MM.1S (cell line): ENCODE measurements around the gene PRKCG.

Experiments used
- DNase-seq: peaks from one replicate; pipeline ENCODE4 v3.0.0-alpha.2; 2015
- H2AFZ ChIP-seq: fragments of 300-600 bp; sonication (generic); 2 replicates; pipeline ENCODE4 v1.6.0; 2016; ENCODE audit warnings: antibody characterized with exemption, low read length
- H3F3A ChIP-seq: fragments of 300-600 bp; sonication (generic); 2 replicates; pipeline ENCODE4 v1.6.1; 2016; ENCODE audit warnings: mild to moderate bottlenecking, antibody characterized with exemption, low read length, moderate library complexity, mixed read lengths; ENCODE audit not compliant: insufficient read depth
- H3K27ac ChIP-seq: fragments of 300-600 bp; sonication (generic); 2 replicates; pipeline ENCODE4 v1.5.1; 2016; ENCODE audit warnings: mild to moderate bottlenecking, low read length
- H3K27me3 ChIP-seq: fragments of 300-600 bp; sonication (generic); replicated peaks from 2 replicates; pipeline ENCODE4 v1.6.0; 2016; ENCODE audit warnings: low read length; ENCODE audit not compliant: insufficient read depth
- H3K36me3 ChIP-seq: fragments of 300-600 bp; sonication (generic); replicated peaks from 2 replicates; pipeline ENCODE4 v1.6.1; 2016; ENCODE audit warnings: mild to moderate bottlenecking, low read length, mixed read lengths; ENCODE audit not compliant: insufficient read depth
- H3K4me1 ChIP-seq: fragments of 300-600 bp; sonication (generic); 2 replicates; pipeline ENCODE4 v1.6.1; 2016; ENCODE audit warnings: low read length, mixed read lengths
- H3K4me2 ChIP-seq: fragments of 300-600 bp; sonication (generic); 2 replicates; pipeline ENCODE4 v1.6.0; 2016; ENCODE audit warnings: low read depth, low read length
- H3K4me3 ChIP-seq: fragments of 300-600 bp; sonication (generic); 2 replicates; pipeline ENCODE4 v1.5.1; 2016; ENCODE audit warnings: low read length, mixed read lengths
- H3K79me2 ChIP-seq: fragments of 300-600 bp; sonication (generic); 2 replicates; pipeline ENCODE4 v1.6.1; 2016; ENCODE audit warnings: mixed run types, low read length, mixed read lengths
- H3K9ac ChIP-seq: fragments of 300-600 bp; sonication (generic); 2 replicates; pipeline ENCODE4 v1.6.1; 2016; ENCODE audit warnings: low read length, mixed read lengths
- H3K9me2 ChIP-seq: fragments of 300-600 bp; sonication (generic); replicated peaks from 2 replicates; pipeline ENCODE4 v1.6.1; 2016; ENCODE audit warnings: mild to moderate bottlenecking, low read length, mixed read lengths; ENCODE audit not compliant: insufficient read depth
- H3K9me3 ChIP-seq: fragments of 300-600 bp; sonication (generic); replicated peaks from 2 replicates; pipeline ENCODE4 v1.6.1; 2016; ENCODE audit warnings: mild to moderate bottlenecking, low read length, mixed read lengths; ENCODE audit not compliant: insufficient read depth
- H4K20me1 ChIP-seq: fragments of 300-600 bp; sonication (generic); 2 replicates; pipeline ENCODE4 v1.6.1; 2016; ENCODE audit warnings: mild to moderate bottlenecking, low read length, moderate library complexity, mixed read lengths; ENCODE audit not compliant: insufficient read depth
- EZH2 ChIP-seq: fragments of 300-600 bp; sonication (generic); optimal IDR thresholded peaks from 2 replicates; pipeline ENCODE3; 2017; ENCODE audit warnings: low read depth, mild to moderate bottlenecking, antibody characterized with exemption, low read length, mixed read lengths
- EZH2phosphoT487 ChIP-seq: fragments of 300-600 bp; sonication (generic); IDR thresholded peaks from 2 replicates; pipeline ENCODE4 v1.6.1; 2018; ENCODE audit warnings: antibody characterized with exemption, low read length
- TF ChIP-seq, protein P1 (sequence below): fragments of 300-600 bp; sonication (generic); IDR thresholded peaks from 2 replicates; pipeline ENCODE4 v1.5.1; 2016; ENCODE audit warnings: antibody characterized with exemption, low read length, mixed read lengths

PRKCG gene

DNA sequence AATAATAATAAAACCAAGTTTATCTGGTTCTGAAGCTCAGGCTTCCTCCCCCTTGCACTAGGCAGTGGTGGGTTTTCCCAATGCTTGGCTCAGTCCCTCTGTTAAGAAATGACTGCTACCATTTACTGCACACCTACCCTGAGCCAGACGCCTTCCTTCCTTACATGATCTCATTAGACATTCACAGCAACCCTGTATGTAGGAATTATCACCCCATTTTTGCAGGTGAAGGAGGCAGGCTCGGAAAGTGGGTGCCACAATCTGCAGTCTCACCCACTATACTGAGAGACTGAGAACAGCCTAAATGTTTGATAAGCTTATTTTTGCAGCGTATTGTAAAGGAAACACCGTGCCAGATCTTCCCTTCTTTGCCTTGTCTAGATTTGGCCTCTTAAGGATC, 62.4 kb downstream of the PRKCG start:
- Histone ChIP-seq H3K79me2 (no peaks in the 10 kb centered on the region), H3K4me1 (no peaks in the 10 kb centered on the region), H3K9me3 (no peaks in the 10 kb centered on the region), H4K20me1 (no peaks in the 10 kb centered on the region), H3K27me3 (no peaks in the 10 kb centered on the region; the same call in 1 of the 2 replicates), H2AFZ (no peak overlapping the region), H3K36me3 (no peaks in the 10 kb centered on the region), H3K9me2 (no peaks in the 10 kb centered on the region), H3F3A (no peaks in the 10 kb centered on the region), H3K4me2 (no peak overlapping the region), H3K9ac (no peak overlapping the region), H3K4me3 (no peak overlapping the region), H3K27ac (no peak overlapping the region)
- no peak for DNase-seq
- TF ChIP-seq, protein P1, sequence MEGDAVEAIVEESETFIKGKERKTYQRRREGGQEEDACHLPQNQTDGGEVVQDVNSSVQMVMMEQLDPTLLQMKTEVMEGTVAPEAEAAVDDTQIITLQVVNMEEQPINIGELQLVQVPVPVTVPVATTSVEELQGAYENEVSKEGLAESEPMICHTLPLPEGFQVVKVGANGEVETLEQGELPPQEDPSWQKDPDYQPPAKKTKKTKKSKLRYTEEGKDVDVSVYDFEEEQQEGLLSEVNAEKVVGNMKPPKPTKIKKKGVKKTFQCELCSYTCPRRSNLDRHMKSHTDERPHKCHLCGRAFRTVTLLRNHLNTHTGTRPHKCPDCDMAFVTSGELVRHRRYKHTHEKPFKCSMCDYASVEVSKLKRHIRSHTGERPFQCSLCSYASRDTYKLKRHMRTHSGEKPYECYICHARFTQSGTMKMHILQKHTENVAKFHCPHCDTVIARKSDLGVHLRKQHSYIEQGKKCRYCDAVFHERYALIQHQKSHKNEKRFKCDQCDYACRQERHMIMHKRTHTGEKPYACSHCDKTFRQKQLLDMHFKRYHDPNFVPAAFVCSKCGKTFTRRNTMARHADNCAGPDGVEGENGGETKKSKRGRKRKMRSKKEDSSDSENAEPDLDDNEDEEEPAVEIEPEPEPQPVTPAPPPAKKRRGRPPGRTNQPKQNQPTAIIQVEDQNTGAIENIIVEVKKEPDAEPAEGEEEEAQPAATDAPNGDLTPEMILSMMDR = no peak
- no peak for TF ChIP-seq EZH2

DNA sequence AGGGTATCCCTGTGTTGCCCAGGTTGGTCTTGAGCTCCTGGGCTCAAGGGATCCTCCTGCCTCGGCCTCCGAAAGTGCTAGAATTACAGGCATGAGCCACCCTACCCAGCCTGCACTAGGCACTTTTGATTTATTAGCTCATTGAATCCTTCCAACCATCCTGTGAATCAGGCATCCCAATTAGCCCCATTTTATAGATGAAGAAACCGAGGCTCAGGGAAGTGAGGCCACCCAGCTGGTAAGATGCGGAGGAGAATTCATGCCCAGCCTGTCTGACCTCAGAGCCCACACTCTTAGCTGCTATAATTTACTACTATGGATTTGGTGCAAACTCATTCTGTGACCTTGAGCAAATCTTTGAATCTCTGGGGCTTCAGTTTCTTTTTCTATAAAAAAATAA, 62.9 kb downstream of the PRKCG start:
- TF ChIP-seq EZH2 = no peak
- no peak for TF ChIP-seq EZH2phosphoT487
- TF ChIP-seq, protein P1 = no peak
- no peak overlapping the region for H3K9ac ChIP-seq
- no peaks in the 10 kb centered on the region for H3K79me2 ChIP-seq
- H3K4me1 ChIP-seq = no peaks in the 10 kb centered on the region
- H4K20me1 ChIP-seq = no peaks in the 10 kb centered on the region
- H2AFZ ChIP-seq = no peak overlapping the region
- H3K27me3 ChIP-seq = no peaks in the 10 kb centered on the region; the same call in 1 of the 2 replicates
- H3K4me2 ChIP-seq = no peak overlapping the region
- H3K27ac ChIP-seq = no peak overlapping the region
- H3K36me3 ChIP-seq = no peaks in the 10 kb centered on the region
- no peak overlapping the region for H3K4me3 ChIP-seq
- no peaks in the 10 kb centered on the region for H3K9me2 ChIP-seq
- H3F3A ChIP-seq = no peaks in the 10 kb centered on the region
- no peaks in the 10 kb centered on the region for H3K9me3 ChIP-seq
- DNase-seq = no peak

DNA sequence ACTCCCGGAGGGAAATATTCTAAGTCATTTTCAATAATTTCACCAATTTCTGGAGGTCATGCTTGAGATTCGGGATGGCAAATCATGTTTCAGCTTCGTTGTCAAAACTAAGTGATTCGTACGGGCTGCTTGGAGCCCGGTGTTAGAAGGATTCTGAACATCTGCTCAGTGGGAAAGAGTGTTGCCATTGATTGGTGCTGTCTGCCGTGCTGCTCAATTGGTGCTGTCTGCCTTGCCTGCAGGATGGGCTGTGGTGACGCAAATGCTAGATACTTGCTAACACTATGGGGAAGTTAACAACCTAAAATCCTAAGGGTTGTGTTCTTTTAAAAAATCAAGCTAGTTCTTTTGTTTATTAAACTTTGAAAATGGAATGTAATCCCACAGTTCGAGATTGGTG, 63.4 kb downstream of the PRKCG start:
- Histone ChIP-seq H3K4me1 (no peaks in the 10 kb centered on the region), H3K9ac (no peak overlapping the region), H3K9me2 (no peaks in the 10 kb centered on the region), H3F3A (no peaks in the 10 kb centered on the region), H3K27me3 (no peaks in the 10 kb centered on the region; the same call in 1 of the 2 replicates), H3K27ac (no peak overlapping the region), H3K4me2 (no peak overlapping the region), H3K36me3 (no peaks in the 10 kb centered on the region), H3K4me3 (no peak overlapping the region), H3K9me3 (no peaks in the 10 kb centered on the region), H3K79me2 (no peaks in the 10 kb centered on the region), H4K20me1 (no peaks in the 10 kb centered on the region), H2AFZ (no peak overlapping the region)
- DNase-seq = no peak
- no peak for TF ChIP-seq EZH2
- TF ChIP-seq, protein P1 = no peak
- no peak for TF ChIP-seq EZH2phosphoT487
